NCI-H526 treated with DMSO at 0.1 percent for 48 hours (cell line): ENCODE data around the gene ZNF628.
A peak's percentile ranks its signal among the peaks of the same experiment; 100 is the strongest.

ENCODE experiments used
- DNase-seq: peaks from one replicate; lab custom pipeline; 2025; lab: John Stamatoyannopoulos, UW

ZNF628 gene

GRCh38 chr19:55451163-55451964, 25.1 kb upstream of the ZNF628 start:
- no peak for DNase-seq

- DNase-seq = no peak
Measured at GRCh38 chr19:55451965-55452748, 24.3 kb upstream of the ZNF628 start.

GRCh38 chr19:55452749-55453346, 23.6 kb upstream of the ZNF628 start:
- peak; percentile 80 for DNase-seq

GRCh38 chr19:55453511-55454260, 22.7 kb upstream of the ZNF628 start:
- DNase-seq = no peak

GRCh38 chr19:55454787-55455243, 21.6 kb upstream of the ZNF628 start:
- DNase-seq = no peak

- DNase-seq = no peak
Measured at GRCh38 chr19:55455576-55456235, 20.7 kb upstream of the ZNF628 start.

- DNase-seq = no peak
Measured at GRCh38 chr19:55456347-55456746, 20.1 kb upstream of the ZNF628 start.

- DNase-seq = no peak
Measured at GRCh38 chr19:55457683-55458457, 18.5 kb upstream of the ZNF628 start.

GRCh38 chr19:55459551-55459949, 16.9 kb upstream of the ZNF628 start:
- no peak for DNase-seq

GRCh38 chr19:55459950-55460657, 16.3 kb upstream of the ZNF628 start:
- no peak for DNase-seq

- DNase-seq = peak; percentile 43
Measured at GRCh38 chr19:55460670-55461258, 15.7 kb upstream of the ZNF628 start.

- peak; percentile 99 for DNase-seq
Measured at GRCh38 chr19:55461259-55461973, 15.0 kb upstream of the ZNF628 start, which contains the start of gene ISOC2. Gene ISOC2 (minus strand): TSS chr19:55461642. CDS start chr19:55456486, 5,156 bp downstream.

- no peak for DNase-seq
Measured at GRCh38 chr19:55461974-55462626, 14.3 kb upstream of the ZNF628 start.

- DNase-seq = no peak
Measured at GRCh38 chr19:55462722-55463121, 13.7 kb upstream of the ZNF628 start.

GRCh38 chr19:55463583-55464031, 12.8 kb upstream of the ZNF628 start:
- no peak for DNase-seq

- DNase-seq = no peak
Measured at GRCh38 chr19:55464039-55464661, 12.3 kb upstream of the ZNF628 start.

- DNase-seq = no peak
Measured at GRCh38 chr19:55464662-55465054, 11.8 kb upstream of the ZNF628 start, which contains the start of gene C19orf85. Gene C19orf85 (minus strand): TSS chr19:55464751. CDS start chr19:55464554, 197 bp downstream.
